PC-3 (cell line): ENCODE measurements around the gene MAP7.

ENCODE experiments used
- CTCF ChIP-seq: fragments of 300-600 bp; sonication (generic); conservative IDR thresholded peaks from 2 replicates; pipeline ENCODE4 v1.5.1; 2017; ENCODE audit warnings: antibody characterized with exemption, low read depth, mild to moderate bottlenecking, low read length
- EZH2 ChIP-seq: fragments of 300-600 bp; sonication (generic); IDR thresholded peaks from one replicate; pipeline ENCODE4 v1.6.1; 2017; ENCODE audit warnings: antibody characterized with exemption, mild to moderate bottlenecking, low read length; ENCODE audit not compliant: unreplicated experiment
- EZH2phosphoT487 ChIP-seq: fragments of 300-600 bp; sonication (generic); IDR thresholded peaks from 2 replicates; pipeline ENCODE4 v1.6.1; 2018; ENCODE audit warnings: mild to moderate bottlenecking, antibody characterized with exemption, low read length, borderline replicate concordance

DNA sequence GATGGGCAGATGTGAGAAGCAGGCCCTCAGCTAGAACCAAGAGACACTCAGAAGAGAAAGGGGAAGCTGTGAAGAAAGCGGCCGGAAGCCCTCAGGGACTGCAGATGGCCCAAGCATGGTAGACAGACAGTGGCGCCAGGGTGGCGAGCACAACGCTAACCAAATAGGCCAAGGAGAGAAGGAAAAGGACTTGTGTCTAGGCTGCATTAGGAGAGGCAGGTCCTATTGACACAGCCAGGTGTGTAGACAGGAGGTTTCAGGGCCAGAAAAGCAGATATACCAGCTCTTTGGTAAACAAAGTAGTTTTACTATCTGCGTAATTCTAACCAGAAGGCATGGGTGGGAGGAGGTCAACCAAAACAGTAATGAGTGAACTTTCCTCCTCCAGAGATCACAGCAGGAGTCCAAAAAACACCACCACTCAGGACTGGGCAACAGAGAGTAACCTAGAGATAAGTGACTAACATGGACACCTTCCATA lies 15.8 kb upstream of the MAP7 start:
- no peak for TF ChIP-seq EZH2phosphoT487
- no peak for TF ChIP-seq CTCF
- TF ChIP-seq EZH2, result no peak
